ENCODE measurements around the gene SLCO3A1. TPM values are rescaled to one million over a fixed set of nuclear protein-coding genes. Genes with fewer than 3 reads are reported as not detected.

Gene SLCO3A1
- total RNA-seq, 1 experiment from 2014 or later, result 5.1 TPM

GRCh38 chr15:91833056-91833455 is 20.5 kb upstream of the SLCO3A1 start:
- H3K9me2 ChIP-seq (ENCODE audit: insufficient read depth), result no peaks in the 10 kb centered on the region
- no peak overlapping the region for H3K27ac ChIP-seq (ENCODE audit: low read depth, low read length)
- BruUV-seq (replicated peaks), result no TSS peak
- CTCF ChIA-PET, result no interaction called here
- H2AFZ ChIP-seq (ENCODE audit: low read depth, low read length, poor library complexity, severe bottlenecking), result no peak overlapping the region
- RAD21 ChIA-PET (ENCODE audit: low non-redundant PET in 1 of 2, low total read pairs in 2 of 2, uncharacterized antibody in 2 of 2, unreplicated experiment in 2 of 2), result no interaction called here
- DNase-seq (ENCODE audit: low read depth, low spot score) (no peak), ATAC-seq (no peak)
- H3K9ac ChIP-seq (ENCODE audit: low read length), result no peak overlapping the region
- no peaks in the 10 kb centered on the region for H3K4me1 ChIP-seq (ENCODE audit: control insufficient read depth in 1 of 2, insufficient read depth in 2 of 2, low read length in 2 of 2)
- no peaks in the 10 kb centered on the region for H4K20me1 ChIP-seq (ENCODE audit: insufficient read depth)
- H3K4me3 ChIP-seq (replicated peaks in 1 of 2; ENCODE audit: low read depth in 1 of 2, low read length in 2 of 2), result no peak overlapping the region
- peaks cover 8% of the 10 kb centered on the region; the same call in 1 of the 2 replicates for H3K27me3 ChIP-seq (ENCODE audit: insufficient read depth, low read length)
- POLR2A ChIA-PET, result no interaction called here
- H3K4me2 ChIP-seq (ENCODE audit: low read length), result no peak overlapping the region
- no peaks in the 10 kb centered on the region for H3K9me3 ChIP-seq (ENCODE audit: control insufficient read depth in 1 of 2, insufficient read depth in 1 of 2, low read depth in 1 of 2, low read length in 2 of 2)
- no peaks in the 10 kb centered on the region for H3K79me2 ChIP-seq (ENCODE audit: insufficient read depth, low read length)
- intact Hi-C loops (cut with micrococcal nuclease), result no loop called here
- H3K36me3 ChIP-seq (ENCODE audit: control insufficient read depth in 1 of 2, insufficient read depth in 2 of 2, low read length in 2 of 2), result no peaks in the 10 kb centered on the region
- TF ChIP-seq ATF3 (IDR thresholded peaks at IDR 0.05), result no peak
- no peak for TF ChIP-seq CTCF (IDR thresholded peaks at IDR 0.05 in 2 of 3, conservative IDR thresholded peaks at IDR 0.05 in 1 of 3; ENCODE audit: borderline replicate concordance in 1 of 3, insufficient read depth in 1 of 3, low read depth in 2 of 3, low read length in 2 of 3)
- no peak for TF ChIP-seq CBX3 (IDR thresholded peaks at IDR 0.05; ENCODE audit: low read depth)
- TF ChIP-seq ZBTB33 (IDR thresholded peaks at IDR 0.05; ENCODE audit: extremely low read depth, insufficient replicate concordance, low read length), result no peak
- TF ChIP-seq YY1 (IDR thresholded peaks at IDR 0.05; ENCODE audit: extremely low read depth, insufficient replicate concordance, low read depth, low read length), result no peak
- TF ChIP-seq TCF7L2 (IDR thresholded peaks at IDR 0.05; ENCODE audit: borderline replicate concordance, extremely low read depth, insufficient read depth, insufficient read length), result no peak
- no peak for TF ChIP-seq JUND (IDR thresholded peaks at IDR 0.05)
- no peak for TF ChIP-seq CEBPB (IDR thresholded peaks at IDR 0.05; ENCODE audit: low read depth)
- no peak for TF ChIP-seq EGR1 (IDR thresholded peaks at IDR 0.05; ENCODE audit: low read depth)
- no peak for TF ChIP-seq EZH2phosphoT487 (IDR thresholded peaks at IDR 0.05; ENCODE audit: borderline replicate concordance)
- no peak for TF ChIP-seq SRF (IDR thresholded peaks at IDR 0.05; ENCODE audit: low read depth)
- TF ChIP-seq FOSL1 (IDR thresholded peaks at IDR 0.05; ENCODE audit: low read depth), result no peak
- TF ChIP-seq REST (IDR thresholded peaks at IDR 0.05; ENCODE audit: low read depth), result no peak
- TF ChIP-seq ELF1 (IDR thresholded peaks at IDR 0.05; ENCODE audit: borderline replicate concordance, low read depth), result no peak
- no peak for TF ChIP-seq POLR2A (IDR thresholded peaks at IDR 0.05; ENCODE audit: borderline replicate concordance, extremely low read depth, insufficient read depth, insufficient read length)

Measured in HCT116 (cell line).